ENCODE data around the gene SYT11. TPM values are rescaled to one million over a fixed set of nuclear protein-coding genes. Genes with fewer than 3 reads are reported as not detected.

Gene SYT11
- polyA plus RNA-seq, 1 experiment: 36.6 TPM

GRCh38 chr1:155882766-155883165, 23.4 kb downstream of the SYT11 start:
- ChIA-PET POLR2A (interaction anchor here (1.6 kb wide), 1 partner anchor 10 kb away, joined by 5 read pairs; no protein-coding TSS in a partner anchor), CTCF (interaction anchor here (0.6 to 3.0 kb wide), 5 partner anchors 10 to 69 kb away, joined by 3 to 19 read pairs (median 3); partner anchors contain the start of gene SYT11)
- DNase-seq (ENCODE audit: low read depth): no peak
- Histone ChIP-seq H3K4me3 (ENCODE audit: low read depth, low read length) (no peak overlapping the region), H3K36me3 (ENCODE audit: control insufficient read depth, insufficient read depth, low read length) (peaks cover 4% of the 10 kb centered on the region; the same call in 1 of the 2 replicates), H3K27me3 (ENCODE audit: control insufficient read depth, insufficient read depth, low read length) (no peaks in the 10 kb centered on the region)
- no peak for TF ChIP-seq CTCF (IDR thresholded peaks at IDR 0.05; ENCODE audit: insufficient read depth, low read depth, low read length)

GRCh38 chr1:155884031-155884960, 24.9 kb downstream of the SYT11 start:
- no peak for TF ChIP-seq CTCF (IDR thresholded peaks at IDR 0.05; ENCODE audit: insufficient read depth, low read depth, low read length)
- no peaks in the 10 kb centered on the region for H3K27me3 ChIP-seq (ENCODE audit: control insufficient read depth, insufficient read depth, low read length)
- ChIA-PET POLR2A (no interaction called here), CTCF (interaction anchor here (0.9 to 3.0 kb wide), 2 partner anchors 11 to 86 kb away, joined by 3 to 19 read pairs; no protein-coding TSS in a partner anchor)
- no peak overlapping the region for H3K4me3 ChIP-seq (ENCODE audit: low read depth, low read length)
- H3K36me3 ChIP-seq (ENCODE audit: control insufficient read depth, insufficient read depth, low read length): peaks cover 4% of the 10 kb centered on the region; the same call in 1 of the 2 replicates
- no peak for DNase-seq (ENCODE audit: low read depth)

- Histone ChIP-seq H3K4me3 (ENCODE audit: low read depth, low read length) (no peak overlapping the region), H3K36me3 (ENCODE audit: control insufficient read depth, insufficient read depth, low read length) (peaks cover 4% of the 10 kb centered on the region; the same call in 1 of the 2 replicates), H3K27me3 (ENCODE audit: control insufficient read depth, insufficient read depth, low read length) (no peaks in the 10 kb centered on the region)
- no peak for TF ChIP-seq CTCF (IDR thresholded peaks at IDR 0.05; ENCODE audit: insufficient read depth, low read depth, low read length)
- CTCF ChIA-PET: interaction anchor here (3.0 kb wide), 1 partner anchor 12 kb away, joined by 19 read pairs; no protein-coding TSS in a partner anchor
- DNase-seq (ENCODE audit: low read depth): no peak
- POLR2A ChIA-PET: no interaction called here
Observed at GRCh38 chr1:155884982-155885381, 25.6 kb downstream of the SYT11 start.

GRCh38 chr1:155888481-155888880, 29.1 kb downstream of the SYT11 start:
- ChIA-PET CTCF (no interaction called here), POLR2A (no interaction called here)
- no peaks in the 10 kb centered on the region for H3K36me3 ChIP-seq (ENCODE audit: control insufficient read depth, insufficient read depth, low read length)
- H3K27me3 ChIP-seq (ENCODE audit: control insufficient read depth, insufficient read depth, low read length): no peaks in the 10 kb centered on the region
- DNase-seq (ENCODE audit: low read depth): no peak
- no peak overlapping the region for H3K4me3 ChIP-seq (ENCODE audit: low read depth, low read length)
- no peak for TF ChIP-seq CTCF (IDR thresholded peaks at IDR 0.05; ENCODE audit: insufficient read depth, low read depth, low read length)

GRCh38 chr1:155889566-155889965, 30.2 kb downstream of the SYT11 start:
- Histone ChIP-seq H3K4me3 (ENCODE audit: low read depth, low read length) (no peak overlapping the region), H3K27me3 (ENCODE audit: control insufficient read depth, insufficient read depth, low read length) (no peaks in the 10 kb centered on the region), H3K36me3 (ENCODE audit: control insufficient read depth, insufficient read depth, low read length) (no peaks in the 10 kb centered on the region)
- DNase-seq (ENCODE audit: low read depth): no peak
- no peak for TF ChIP-seq CTCF (IDR thresholded peaks at IDR 0.05; ENCODE audit: insufficient read depth, low read depth, low read length)
- ChIA-PET POLR2A (no interaction called here), CTCF (interaction anchor here (0.7 kb wide), 1 partner anchor 54 kb away, joined by 4 read pairs; no protein-coding TSS in a partner anchor)
